AML-193 (cell line): ENCODE measurements around the gene RCBTB2.
"Not testable (repeated sequence)": the region's sequence is repeated elsewhere in the genome, so short reads cannot be mapped to it uniquely, and the experiment has no call there.

ENCODE experiments used
- DNase-seq, 2 experiments: peaks; one replicate each; lab custom pipeline; 2025; lab: John Stamatoyannopoulos, UW

Gene RCBTB2

GRCh38 chr13:48532506-48533499 is at the start of gene RCBTB2:
TSS of gene RCBTB2 (minus strand) at chr13:48533080. CDS start at chr13:48521939, 11,141 bp downstream.
- DNase-seq = peak; percentile 99

- no peak for DNase-seq
Observed at GRCh38 chr13:48582084-48582483, 49.2 kb upstream of the RCBTB2 start.

GRCh38 chr13:48580896-48581295 is 48.0 kb upstream of the RCBTB2 start:
- DNase-seq = no peak

- DNase-seq = peak; percentile 75 to 77
Observed at GRCh38 chr13:48580185-48580803, 47.4 kb upstream of the RCBTB2 start.

GRCh38 chr13:48579919-48580180 is 47.0 kb upstream of the RCBTB2 start:
- DNase-seq = not testable (repeated sequence)

- peak; percentile 93 for DNase-seq
Observed at GRCh38 chr13:48579165-48579918, 46.5 kb upstream of the RCBTB2 start.

- peak; percentile 46 to 48 for DNase-seq
Observed at GRCh38 chr13:48578516-48579164, 45.8 kb upstream of the RCBTB2 start.

- DNase-seq = no peak
Observed at GRCh38 chr13:48576448-48577010, 43.6 kb upstream of the RCBTB2 start.

- DNase-seq = no peak
Observed at GRCh38 chr13:48575031-48575430, 42.2 kb upstream of the RCBTB2 start.

- DNase-seq = no peak
Observed at GRCh38 chr13:48574041-48574796, 41.3 kb upstream of the RCBTB2 start.

- no peak for DNase-seq
Observed at GRCh38 chr13:48573213-48574007, 40.5 kb upstream of the RCBTB2 start.

GRCh38 chr13:48571126-48571913 is 38.4 kb upstream of the RCBTB2 start:
- peak in 1 of 2 experiments; percentile 27 for DNase-seq

- no peak for DNase-seq
Observed at GRCh38 chr13:48570216-48570828, 37.4 kb upstream of the RCBTB2 start.

- DNase-seq = no peak
Observed at GRCh38 chr13:48569104-48569666, 36.3 kb upstream of the RCBTB2 start.

GRCh38 chr13:48568370-48569103 is 35.7 kb upstream of the RCBTB2 start:
- no peak for DNase-seq

- DNase-seq = peak; percentile 97 to 98
Observed at GRCh38 chr13:48567515-48568369, 34.9 kb upstream of the RCBTB2 start.

GRCh38 chr13:48564056-48564455 is 31.2 kb upstream of the RCBTB2 start:
- DNase-seq = peak; percentile 33 to 36
